NK-92 (cell line): ENCODE results near the gene DPF1.

Experiments
- DNase-seq: peaks from one replicate; lab custom pipeline; 2025; ENCODE audit not compliant: unreplicated experiment; lab: John Stamatoyannopoulos, UW

The DPF1 gene

GRCh38 chr19:38201731-38202130 lies 22.3 kb downstream of the DPF1 start:
- DNase-seq: no peak

- no peak for DNase-seq
Observed at GRCh38 chr19:38199340-38199739, 24.7 kb downstream of the DPF1 start.

GRCh38 chr19:38197937-38198704 lies 25.9 kb downstream of the DPF1 start:
- DNase-seq: no peak

GRCh38 chr19:38196948-38197656 lies 26.9 kb downstream of the DPF1 start:
- no peak for DNase-seq

GRCh38 chr19:38196245-38196837 lies 27.7 kb downstream of the DPF1 start:
- no peak for DNase-seq

- DNase-seq: no peak
Observed at GRCh38 chr19:38195237-38195636, 28.8 kb downstream of the DPF1 start.

- DNase-seq: no peak
Observed at GRCh38 chr19:38194061-38194701, 29.8 kb downstream of the DPF1 start.

GRCh38 chr19:38193445-38193844 lies 30.6 kb downstream of the DPF1 start:
- DNase-seq: no peak

- DNase-seq: no peak
Observed at GRCh38 chr19:38191747-38192146, 32.3 kb downstream of the DPF1 start.

GRCh38 chr19:38190793-38191192 lies 33.2 kb downstream of the DPF1 start:
- no peak for DNase-seq

GRCh38 chr19:38190061-38190460 lies 34.0 kb downstream of the DPF1 start:
- DNase-seq: no peak

- no peak for DNase-seq
Observed at GRCh38 chr19:38185562-38185961, 38.5 kb downstream of the DPF1 start.

GRCh38 chr19:38184815-38185214 lies 39.2 kb downstream of the DPF1 start:
- DNase-seq: no peak

- DNase-seq: no peak
Observed at GRCh38 chr19:38183251-38183897, 40.6 kb downstream of the DPF1 start.

GRCh38 chr19:38182536-38183210 lies 41.3 kb downstream of the DPF1 start:
- DNase-seq: no peak

GRCh38 chr19:38180071-38180470 lies 44.0 kb downstream of the DPF1 start:
- DNase-seq: no peak

GRCh38 chr19:38175422-38175821 lies 48.6 kb downstream of the DPF1 start:
- DNase-seq: no peak

GRCh38 chr19:38173291-38174041 lies 50.6 kb downstream of the DPF1 start:
- no peak for DNase-seq

- no peak for DNase-seq
Observed at GRCh38 chr19:38172001-38172400, 52.0 kb downstream of the DPF1 start.

GRCh38 chr19:38170334-38170733 lies 53.7 kb downstream of the DPF1 start:
- DNase-seq: no peak
